GM19035 (cell line): Measurements from ENCODE around the gene WDR18.

Experiments
- ATAC-seq: cut with Tn5 transposase; IDR thresholded peaks from one replicate; pipeline ENCODE4 v1.9.1; 2021; ENCODE audit not compliant: unreplicated experiment

The WDR18 gene

GRCh38 chr19:984165-984967, at the start of gene WDR18:
WDR18 (plus strand) TSS chr19:984345; CDS start chr19:984354, 9 bp downstream.
- ATAC-seq = peak; percentile 88

- no peak for ATAC-seq
These were observed 49.2 kb upstream of the WDR18 start for GRCh38 chr19:934865-935479.

GRCh38 chr19:936175-936546, 48.0 kb upstream of the WDR18 start:
- no peak for ATAC-seq

- ATAC-seq = no peak
These were observed 46.9 kb upstream of the WDR18 start for GRCh38 chr19:937259-937694.

GRCh38 chr19:938233-938923, 45.8 kb upstream of the WDR18 start:
- ATAC-seq = no peak

GRCh38 chr19:939439-939838, 44.7 kb upstream of the WDR18 start:
- no peak for ATAC-seq

- ATAC-seq = no peak
These were observed 44.2 kb upstream of the WDR18 start for GRCh38 chr19:939922-940321.

- ATAC-seq = no peak
These were observed 43.4 kb upstream of the WDR18 start for GRCh38 chr19:940591-941291.

GRCh38 chr19:941292-942132, 42.6 kb upstream of the WDR18 start:
- no peak for ATAC-seq

GRCh38 chr19:942133-942645, 42.0 kb upstream of the WDR18 start:
- no peak for ATAC-seq

GRCh38 chr19:943551-944170, 40.5 kb upstream of the WDR18 start:
- ATAC-seq = no peak

GRCh38 chr19:944171-944567, 40.0 kb upstream of the WDR18 start:
- ATAC-seq = no peak

- no peak for ATAC-seq
These were observed 39.4 kb upstream of the WDR18 start for GRCh38 chr19:944663-945241.

GRCh38 chr19:945401-946252, 38.5 kb upstream of the WDR18 start:
- no peak for ATAC-seq

GRCh38 chr19:947090-947706, 36.9 kb upstream of the WDR18 start:
- peak; percentile 17 for ATAC-seq

- peak; percentile 68 for ATAC-seq
These were observed 36.2 kb upstream of the WDR18 start for GRCh38 chr19:947707-948539.

- ATAC-seq = no peak
These were observed 35.2 kb upstream of the WDR18 start for GRCh38 chr19:948842-949496.
